H1 (cell line): ENCODE measurements around the gene PRKACA. TPM values are rescaled to one million over a fixed set of nuclear protein-coding genes. Genes with fewer than 3 reads are reported as not detected.

Experiments used
- CTCF ChIA-PET: fragments of 300-600 bp; sonication (Branson Sonifier 250); formaldehyde crosslinking; loops from one replicate; lab custom pipeline; 2021; ENCODE audit not compliant: partially characterized antibody; lab: Charles Lee
- POLR2A ChIA-PET: fragments of 300-600 bp; sonication (Branson Sonifier 250); formaldehyde crosslinking; loops from one replicate; lab custom pipeline; 2021; ENCODE audit warnings: inconsistent platforms; ENCODE audit not compliant: partially characterized antibody; lab: Charles Lee
- DNase-seq, 2 experiments: peaks; one replicate each; pipeline versions ENCODE4 v3.0.0 to v3.0.0-alpha.2; 2010 to 2022; ENCODE audit warnings: low spot score in 2 of 2, low read depth in 1 of 2, mixed read lengths in 1 of 2
- FAIRE-seq: peaks from 2 replicates; lab custom pipeline; 2011; peaks lifted over from hg19 to GRCh38; lab: Jason Lieb, UNC
- H2AFZ ChIP-seq: 2 replicates; pipeline ENCODE4 v1.8.1; 2012; ENCODE audit warnings: low read length, inconsistent platforms
- H2AK5ac ChIP-seq: 2 replicates; pipeline ENCODE4 v1.6.1; 2013; ENCODE audit warnings: low read depth, low read length
- H2BK120ac ChIP-seq: replicated peaks from 2 replicates; pipeline ENCODE3; 2013; ENCODE audit warnings: low read depth, low read length, inconsistent platforms
- H2BK12ac ChIP-seq: 2 replicates; pipeline ENCODE4 v1.6.1; 2013; ENCODE audit warnings: low read depth, low read length
- H2BK15ac ChIP-seq: 2 replicates; pipeline ENCODE4 v1.6.1; 2013; ENCODE audit warnings: low read length
- H2BK20ac ChIP-seq: 2 replicates; pipeline ENCODE4 v1.6.1; 2013; ENCODE audit warnings: low read length
- H2BK5ac ChIP-seq: 2 replicates; pipeline ENCODE4 v1.6.1; 2013; ENCODE audit warnings: low read depth, low read length
- H3K14ac ChIP-seq: 2 replicates; pipeline ENCODE4 v1.6.1; 2013; ENCODE audit warnings: inconsistent platforms; ENCODE audit not compliant: insufficient read length
- H3K18ac ChIP-seq: 2 replicates; pipeline ENCODE4 v1.6.1; 2013; ENCODE audit warnings: low read length; ENCODE audit errors: extremely low read depth
- H3K23ac ChIP-seq: 2 replicates; pipeline ENCODE4 v1.6.1; 2013; ENCODE audit warnings: inconsistent platforms; ENCODE audit not compliant: insufficient read length
- H3K23me2 ChIP-seq: 2 replicates; pipeline ENCODE4 v1.6.1; 2013; ENCODE audit warnings: low read depth, low read length
- H3K27ac ChIP-seq: 2 replicates; pipeline ENCODE4 v1.6.1; 2011; ENCODE audit warnings: low read depth, low read length, inconsistent platforms
- H3K27me3 ChIP-seq, 4 experiments: replicated peaks in 1 of 4; 1 replicate in 1 of 4; 2 replicates in 3 of 4; pipeline versions ENCODE4 v1.6.1 to v1.8.1; 2011 to 2013; ENCODE audit warnings: low read length in 3 of 4, mild to moderate bottlenecking in 3 of 4, inconsistent platforms in 2 of 4, mixed read lengths in 2 of 4, moderate library complexity in 1 of 4; ENCODE audit not compliant: control insufficient read depth in 3 of 4, insufficient read depth in 3 of 4; ENCODE audit errors: extremely low read depth in 1 of 4
- H3K36me3 ChIP-seq, 4 experiments: 2 replicates each; pipeline versions ENCODE4 v1.6.1 to v1.8.1; 2011 to 2013; ENCODE audit warnings: mild to moderate bottlenecking in 4 of 4, low read length in 3 of 4, moderate library complexity in 2 of 4, control low read depth in 1 of 4, inconsistent platforms in 1 of 4; ENCODE audit not compliant: insufficient read depth in 4 of 4, control insufficient read depth in 2 of 4
- H3K4ac ChIP-seq: replicated peaks from 2 replicates; pipeline ENCODE3; 2013; ENCODE audit warnings: low read length, low read depth, mixed read lengths, inconsistent platforms; ENCODE audit not compliant: insufficient read length
- H3K4me1 ChIP-seq, 4 experiments: replicated peaks in 1 of 4; 1 replicate in 1 of 4; 2 replicates in 3 of 4; pipeline versions ENCODE4 v1.6.1 to v1.8.1; 2011 to 2013; ENCODE audit warnings: low read length in 3 of 4, inconsistent platforms in 2 of 4, mixed read lengths in 1 of 4; ENCODE audit not compliant: insufficient read depth in 4 of 4, control insufficient read depth in 3 of 4
- H3K4me2 ChIP-seq, 2 experiments: 2 replicates each; pipeline versions ENCODE4 v1.6.1 to v1.8.1; 2011 to 2013; ENCODE audit warnings: low read depth in 2 of 2, low read length in 2 of 2, control low read depth in 1 of 2, inconsistent platforms in 1 of 2, mild to moderate bottlenecking in 1 of 2; ENCODE audit not compliant: insufficient read depth in 1 of 2
- H3K4me3 ChIP-seq, 4 experiments: fragments of 200-600, 300-600 bp in 1 of 4; sonication (generic), shearing (Covaris generic), sonication (Bioruptor Twin) in 1 of 4; 2 replicates each; pipeline versions ENCODE4 v1.5.1 to v1.8.1; 2011 to 2016; ENCODE audit warnings: low read length in 4 of 4, low read depth in 3 of 4, control low read depth in 2 of 4, inconsistent platforms in 2 of 4, mild to moderate bottlenecking in 2 of 4, mixed read lengths in 1 of 4, moderate library complexity in 1 of 4; ENCODE audit not compliant: insufficient read depth in 2 of 4; ENCODE audit errors: extremely low read depth in 1 of 4
- H3K56ac ChIP-seq: replicated peaks from 2 replicates; pipeline ENCODE3; 2013; ENCODE audit warnings: low read depth, mild to moderate bottlenecking, mixed read lengths, low read length, inconsistent platforms; ENCODE audit not compliant: insufficient read length
- H3K79me1 ChIP-seq: 2 replicates; pipeline ENCODE4 v1.6.1; 2013; ENCODE audit warnings: low read depth, low read length, control low read depth
- H3K79me2 ChIP-seq, 2 experiments: 2 replicates each; pipeline versions ENCODE4 v1.6.1 to v1.8.1; 2012 to 2013; ENCODE audit warnings: low read length in 2 of 2, mild to moderate bottlenecking in 2 of 2, inconsistent platforms in 1 of 2; ENCODE audit not compliant: insufficient read depth in 2 of 2, control insufficient read depth in 1 of 2
- H3K9ac ChIP-seq, 4 experiments: replicated peaks in 1 of 4; 1 replicate in 1 of 4; 2 replicates in 3 of 4; pipeline versions ENCODE4 v1.6.1 to v1.8.1; 2011 to 2013; ENCODE audit warnings: low read depth in 3 of 4, low read length in 3 of 4, control low read depth in 2 of 4, mild to moderate bottlenecking in 2 of 4, moderate library complexity in 2 of 4, inconsistent platforms in 1 of 4; ENCODE audit errors: extremely low read depth in 1 of 4
- H3K9me3 ChIP-seq, 2 experiments: 2 replicates each; pipeline versions ENCODE4 v1.6.1 to v1.8.1; 2012 to 2013; ENCODE audit warnings: mild to moderate bottlenecking in 2 of 2, moderate library complexity in 2 of 2, control low read depth in 1 of 2, inconsistent platforms in 1 of 2, low read depth in 1 of 2, low read length in 1 of 2, mixed read lengths in 1 of 2; ENCODE audit not compliant: insufficient read depth in 2 of 2
- H4K20me1 ChIP-seq, 2 experiments: replicated peaks in 1 of 2; 2 replicates each; pipeline versions ENCODE3 to v1.8.1; 2011 to 2013; ENCODE audit warnings: inconsistent platforms in 2 of 2, low read length in 2 of 2, mild to moderate bottlenecking in 1 of 2; ENCODE audit not compliant: insufficient read depth in 2 of 2, control insufficient read depth in 1 of 2
- H4K5ac ChIP-seq: 2 replicates; pipeline ENCODE4 v1.6.1; 2013; ENCODE audit warnings: low read length, low read depth, mixed read lengths, inconsistent platforms; ENCODE audit not compliant: insufficient read length
- H4K8ac ChIP-seq: 2 replicates; pipeline ENCODE4 v1.8.0; 2013; ENCODE audit warnings: mild to moderate bottlenecking, moderate library complexity, low read length, inconsistent platforms; ENCODE audit not compliant: insufficient read depth; ENCODE audit errors: extremely low read depth
- H4K91ac ChIP-seq: replicated peaks from 2 replicates; pipeline ENCODE3; 2013; ENCODE audit warnings: low read length, mixed read lengths, inconsistent platforms; ENCODE audit not compliant: insufficient read length
- ATF2 ChIP-seq: IDR thresholded peaks from 2 replicates; pipeline ENCODE4 v1.6.1; 2012; ENCODE audit warnings: low read length, inconsistent platforms
- CEBPB ChIP-seq: IDR thresholded peaks from 2 replicates; pipeline ENCODE4 v1.6.1; 2012; ENCODE audit warnings: low read depth, low read length
- CHD1 ChIP-seq: IDR thresholded peaks from 2 replicates; pipeline ENCODE4 v1.6.1; 2012; ENCODE audit warnings: low read depth, low read length, improper control_type of control experiment
- CTBP2 ChIP-seq: IDR thresholded peaks from 2 replicates; pipeline ENCODE4 v1.7.0; 2011; ENCODE audit warnings: borderline replicate concordance, mild to moderate bottlenecking, moderate library complexity, mixed read lengths, low read length; ENCODE audit not compliant: insufficient read depth, insufficient read length
- HDAC2 ChIP-seq, 2 experiments: fragments of 300-600 bp in 1 of 2; sonication (generic) in 1 of 2; IDR thresholded peaks; 2 replicates each; pipeline ENCODE4 v1.6.1; 2011 to 2012; ENCODE audit warnings: low read depth in 2 of 2, low read length in 2 of 2, mild to moderate bottlenecking in 2 of 2, moderate library complexity in 2 of 2, borderline replicate concordance in 1 of 2, inconsistent platforms in 1 of 2
- POLR2AphosphoS5 ChIP-seq: IDR thresholded peaks from 2 replicates; pipeline ENCODE4 v1.6.1; 2011; ENCODE audit warnings: low read depth, low read length
- RNF2 ChIP-seq: fragments of 200-900, 300-1000 bp; sonication (generic); IDR thresholded peaks from 2 replicates; pipeline ENCODE4 v1.7.1; 2016; ENCODE audit warnings: borderline replicate concordance, low read depth, mild to moderate bottlenecking, antibody characterized with exemption, low read length; ENCODE audit not compliant: poor library complexity, severe bottlenecking; ENCODE audit errors: missing control alignments
- TCF12 ChIP-seq: IDR thresholded peaks from 2 replicates; pipeline ENCODE4 v1.6.1; 2011; ENCODE audit warnings: low read depth, mild to moderate bottlenecking, low read length
- WGBS, 2 experiments: shearing (Covaris generic) in 1 of 2; methylation state at CpG; one replicate each; pipeline versions ENCODE4 v1.1.6 to v1.1.7; 2013 to 2015; ENCODE audit warnings: low lambda C conversion rate in 2 of 2, mixed read lengths in 2 of 2, inconsistent platforms in 1 of 2, low coverage in 1 of 2, missing lambda C conversion rate in 1 of 2; ENCODE audit not compliant: insufficient replicate concordance in 2 of 2, insufficient coverage in 1 of 2, insufficient read length in 1 of 2; ENCODE audit errors: extremely low coverage in 1 of 2, missing lambda C conversion rate in 1 of 2; 5-methylcytosine and 5-hydroxymethylcytosine counted together
- polyA plus RNA-seq, 7 experiments: library from polyadenylated mRNA; depleted of rRNA in 3 of 7; stranded (reverse) in 5 of 7; unstranded in 2 of 7; fragments of >200 nt in 5 of 7; fragments of 200-250 nt in 2 of 7; gene quantifications; 1 replicate in 5 of 7; 2 replicates in 1 of 7; 4 replicates in 1 of 7; pipeline versions ENCODE4 v1.2.1 to v1.2.3, GENCODE V29; 2011 to 2013; ENCODE audit warnings: missing spikeins in 2 of 7, mixed read lengths in 2 of 7
- total RNA-seq: library from RNA; stranded (reverse); fragmentation: NEBNext Ultra II Directional; extraction: Animal tissue kit (Norgen Biotek cat#: 25700); gene quantifications from 2 replicates; pipeline ENCODE4 v1.2.1, GENCODE V29; 2021

PRKACA gene
- total and polyA plus RNA-seq, 2 of the 8 experiments (the other 6 are each of a cell fraction or from before 2014, with no cell fraction given): 14.2 to 48.2 TPM

- CTCF ChIA-PET: interaction anchor here (0.6 to 11.2 kb wide), 9 partner anchors 10 to 219 kb away, joined by 3 to 75 read pairs (median 8); partner anchors contain the start of genes MISP3 and PALM3
- peaks cover 0 to 6% (median 0%) of the 10 kb centered on the region in 4 experiments; a peak in 2 of 7 replicates for H3K27me3 ChIP-seq
- TF ChIP-seq POLR2AphosphoS5: no peak
- TF ChIP-seq ATF2: no peak
- no peak for TF ChIP-seq TCF12
- no peak for TF ChIP-seq RNF2
- peak; percentile 69 for TF ChIP-seq CEBPB
- TF ChIP-seq CTBP2: no peak
- no peak for TF ChIP-seq CHD1
- TF ChIP-seq HDAC2 (IDR thresholded peaks at IDR 0.05; ENCODE audit: borderline replicate concordance in 1 of 2, low read depth in 2 of 2, low read length in 2 of 2): no peak
These were observed 36.4 kb downstream of the PRKACA start for GRCh38 chr19:14080887-14081796.

More at GRCh38 chr19:14080887-14081796, 36.4 kb downstream of the PRKACA start:
- Histone ChIP-seq H3K23me2 (peaks cover 4% of the 10 kb centered on the region; the same call in 1 of the 2 replicates), H2AFZ (peak overlapping the region; percentile 77; the same call in 1 of the 2 replicates), H3K4me3 (peak overlapping the region; percentile 63 to 77 (median 70)), H3K36me3 (no peaks in the 10 kb centered on the region), H2BK12ac (no peak overlapping the region), H3K18ac (peak overlapping the region; percentile 40; the same call in 1 of the 2 replicates), H3K79me1 (no peaks in the 10 kb centered on the region), H3K9ac (peak overlapping the region in 2 of 4 experiments; percentile 34 to 54; a peak in 2 of 7 replicates), H3K4me1 (peaks cover 0 to 3% (median 0%) of the 10 kb centered on the region in 4 experiments; a peak in 1 of 7 replicates), H2AK5ac (no peak overlapping the region), H4K8ac (no peak overlapping the region), H3K4me2 (peak overlapping the region; percentile 78 to 89), H4K91ac (no peak overlapping the region), H3K4ac (no peak overlapping the region), H3K79me2 (no peaks in the 10 kb centered on the region), H3K14ac (no peak overlapping the region), H2BK5ac (peak overlapping the region; percentile 46; the same call in 1 of the 2 replicates), H3K27ac (no peak overlapping the region), H3K23ac (no peak overlapping the region), H4K20me1 (peaks cover 0 to 2% of the 10 kb centered on the region in 2 experiments), H3K9me3 (no peaks in the 10 kb centered on the region), H2BK15ac (no peak overlapping the region), H2BK20ac (no peak overlapping the region), H3K56ac (peak overlapping the region; percentile 17), H2BK120ac (no peak overlapping the region), H4K5ac (peak overlapping the region; percentile 28)
- peak; percentile 97 to 100 for DNase-seq
- WGBS, 2 experiments: 3% methylated on average over 39 of the region's 50 CpGs; no CpG with 5 or more reads in 1 of the 2 experiments
- peak; percentile 96 for FAIRE-seq
- POLR2A ChIA-PET: interaction anchor here (0.6 to 2.1 kb wide), 7 partner anchors 11 to 306 kb away, joined by 3 to 6 read pairs (median 3); a partner anchor contains a TSS
